Fibroblast of lung (primary cell): ENCODE measurements around the gene DNAL1. TPM values are rescaled to one million over a fixed set of nuclear protein-coding genes. Genes with fewer than 3 reads are reported as not detected.

ENCODE experiments used
- DNase-seq, 2 donors: peaks; one replicate each; pipeline versions ENCODE4 v3.0.0 to v3.0.0-alpha.2; 2010; ENCODE audit warnings: low read depth in 2 of 2
- H2AFZ ChIP-seq: 2 replicates; pipeline ENCODE4 v1.5.1; 2012; ENCODE audit warnings: low read length, control low read depth, inconsistent platforms
- H3K27ac ChIP-seq: 2 replicates; pipeline ENCODE4 v1.5.1; 2011; ENCODE audit warnings: low read length, control low read depth; ENCODE audit not compliant: insufficient read depth
- H3K27me3 ChIP-seq: 2 replicates; pipeline ENCODE4 v1.5.1; 2011; ENCODE audit warnings: mild to moderate bottlenecking, low read length; ENCODE audit not compliant: control insufficient read depth, insufficient read depth
- H3K36me3 ChIP-seq: 2 replicates; pipeline ENCODE4 v1.5.1; 2011; ENCODE audit warnings: low read length; ENCODE audit not compliant: control insufficient read depth, insufficient read depth
- H3K4me1 ChIP-seq: 2 replicates; pipeline ENCODE4 v1.5.1; 2011; ENCODE audit warnings: low read length; ENCODE audit not compliant: control insufficient read depth, insufficient read depth; ENCODE audit errors: extremely low read depth
- H3K4me2 ChIP-seq: 2 replicates; pipeline ENCODE4 v1.5.1; 2011; ENCODE audit warnings: low read length, control low read depth; ENCODE audit not compliant: insufficient read depth; ENCODE audit errors: extremely low read depth
- H3K4me3 ChIP-seq, 4 experiments: fragments of 200-600 bp in 1 of 4; sonication (generic) in 1 of 4; replicated peaks in 1 of 4; 2 replicates each; pipeline ENCODE4 v1.5.1; 2011 to 2016; ENCODE audit warnings: low read length in 4 of 4, low read depth in 3 of 4, mild to moderate bottlenecking in 3 of 4, control low read depth in 2 of 4, inconsistent platforms in 1 of 4, mixed read lengths in 1 of 4; ENCODE audit not compliant: insufficient read depth in 1 of 4; ENCODE audit errors: control extremely low read depth in 1 of 4
- H3K79me2 ChIP-seq: 2 replicates; pipeline ENCODE4 v1.5.1; 2012; ENCODE audit warnings: mild to moderate bottlenecking, low read length, inconsistent platforms; ENCODE audit not compliant: control insufficient read depth, insufficient read depth
- H3K9ac ChIP-seq: 2 replicates; pipeline ENCODE4 v1.5.1; 2011; ENCODE audit warnings: mild to moderate bottlenecking, low read length, control low read depth; ENCODE audit not compliant: insufficient read depth
- H3K9me3 ChIP-seq: 2 replicates; pipeline ENCODE4 v1.5.1; 2012; ENCODE audit warnings: low read depth, low read length; ENCODE audit not compliant: control insufficient read depth, insufficient read depth
- H4K20me1 ChIP-seq: 2 replicates; pipeline ENCODE4 v1.5.1; 2011; ENCODE audit warnings: low read length; ENCODE audit not compliant: control insufficient read depth, insufficient read depth; ENCODE audit errors: extremely low read depth
- EZH2 ChIP-seq: IDR thresholded peaks from 2 replicates; pipeline ENCODE4 v1.5.1; 2012; ENCODE audit warnings: low read length, control low read depth, mild to moderate bottlenecking; ENCODE audit errors: missing control alignments
- polyA plus RNA-seq, 2 donors: library from polyadenylated mRNA; depleted of rRNA in 1 of 2; stranded (reverse) in 1 of 2; unstranded in 1 of 2; fragments of >200 nt; gene quantifications; 2 replicates each; pipeline ENCODE4 v1.2.1, GENCODE V29; 2011 to 2012; ENCODE audit warnings: missing spikeins in 1 of 2
- total RNA-seq: library from RNA; depleted of rRNA; stranded (reverse); fragments of >200 nt; gene quantifications from 2 replicates; pipeline ENCODE4 v1.2.1, GENCODE V29; 2014
- TF ChIP-seq, protein P1 (sequence below), 2 donors: IDR thresholded peaks in 1 of 2; conservative IDR thresholded peaks in 1 of 2; 1 replicate in 1 of 2; 2 replicates in 1 of 2; pipeline ENCODE4 v1.5.1; 2011 to 2012; ENCODE audit warnings: low read length in 2 of 2, control low read depth in 1 of 2, inconsistent platforms in 1 of 2, low read depth in 1 of 2, mild to moderate bottlenecking in 1 of 2

The DNAL1 gene
- total and polyA plus RNA-seq, 2 donors (not counting 1 experiment from before 2014, with no cell fraction given) = 5.3 to 11.3 TPM

GRCh38 chr14:73674986-73675385 is 30.2 kb downstream of the DNAL1 start:
- Histone ChIP-seq H3K4me1 (no peaks in the 10 kb centered on the region), H3K9ac (no peak overlapping the region)
- TF ChIP-seq EZH2 = no peak
- TF ChIP-seq, protein P1, sequence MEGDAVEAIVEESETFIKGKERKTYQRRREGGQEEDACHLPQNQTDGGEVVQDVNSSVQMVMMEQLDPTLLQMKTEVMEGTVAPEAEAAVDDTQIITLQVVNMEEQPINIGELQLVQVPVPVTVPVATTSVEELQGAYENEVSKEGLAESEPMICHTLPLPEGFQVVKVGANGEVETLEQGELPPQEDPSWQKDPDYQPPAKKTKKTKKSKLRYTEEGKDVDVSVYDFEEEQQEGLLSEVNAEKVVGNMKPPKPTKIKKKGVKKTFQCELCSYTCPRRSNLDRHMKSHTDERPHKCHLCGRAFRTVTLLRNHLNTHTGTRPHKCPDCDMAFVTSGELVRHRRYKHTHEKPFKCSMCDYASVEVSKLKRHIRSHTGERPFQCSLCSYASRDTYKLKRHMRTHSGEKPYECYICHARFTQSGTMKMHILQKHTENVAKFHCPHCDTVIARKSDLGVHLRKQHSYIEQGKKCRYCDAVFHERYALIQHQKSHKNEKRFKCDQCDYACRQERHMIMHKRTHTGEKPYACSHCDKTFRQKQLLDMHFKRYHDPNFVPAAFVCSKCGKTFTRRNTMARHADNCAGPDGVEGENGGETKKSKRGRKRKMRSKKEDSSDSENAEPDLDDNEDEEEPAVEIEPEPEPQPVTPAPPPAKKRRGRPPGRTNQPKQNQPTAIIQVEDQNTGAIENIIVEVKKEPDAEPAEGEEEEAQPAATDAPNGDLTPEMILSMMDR (conservative IDR thresholded peaks at IDR 0.05 in 1 of 2, IDR thresholded peaks at IDR 0.05 in 1 of 2; ENCODE audit: low read depth in 1 of 2, low read length in 2 of 2) = no peak

DNA sequence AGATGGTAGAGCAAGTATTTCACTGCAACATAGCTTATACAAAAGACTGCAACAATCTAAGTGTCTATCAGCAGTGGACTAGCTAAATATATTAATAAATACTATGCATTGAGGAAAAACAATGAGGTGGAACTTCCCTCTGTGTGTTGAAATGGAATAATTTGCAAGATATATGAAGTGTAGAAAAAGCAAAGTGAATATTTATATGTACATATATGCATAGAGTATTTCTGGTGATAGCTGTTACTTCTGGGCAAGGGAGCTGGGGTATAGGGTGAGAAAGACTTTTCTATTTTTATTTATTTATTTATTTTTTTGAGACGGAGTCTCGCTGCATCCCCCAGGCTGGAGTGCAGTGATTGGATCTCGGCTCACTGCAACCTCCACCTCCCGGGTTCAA is 33.9 kb downstream of the DNAL1 start:
- Histone ChIP-seq H4K20me1 (no peaks in the 10 kb centered on the region), H3K4me2 (no peak overlapping the region), H3K9me3 (no peaks in the 10 kb centered on the region), H3K36me3 (no peaks in the 10 kb centered on the region), H2AFZ (no peak overlapping the region), H3K27me3 (no peaks in the 10 kb centered on the region), H3K27ac (no peak overlapping the region), H3K4me1 (no peaks in the 10 kb centered on the region), H3K79me2 (no peaks in the 10 kb centered on the region), H3K9ac (no peak overlapping the region), H3K4me3 (no peak overlapping the region)
- no peak for TF ChIP-seq EZH2
- TF ChIP-seq, protein P1 (conservative IDR thresholded peaks at IDR 0.05 in 1 of 2, IDR thresholded peaks at IDR 0.05 in 1 of 2; ENCODE audit: low read depth in 1 of 2, low read length in 2 of 2) = no peak
- DNase-seq = no peak

More at GRCh38 chr14:73674986-73675385, 30.2 kb downstream of the DNAL1 start:
- Histone ChIP-seq H3K27me3 (no peaks in the 10 kb centered on the region), H3K4me3 (no peak overlapping the region), H3K9me3 (no peaks in the 10 kb centered on the region), H3K4me2 (no peak overlapping the region), H2AFZ (no peak overlapping the region), H3K36me3 (no peaks in the 10 kb centered on the region), H3K79me2 (no peaks in the 10 kb centered on the region), H3K27ac (no peak overlapping the region), H4K20me1 (no peaks in the 10 kb centered on the region)
- DNase-seq = no peak

GRCh38 chr14:73680821-73681220 is 36.0 kb downstream of the DNAL1 start:
- no peak for DNase-seq
- H3K27me3 ChIP-seq = no peaks in the 10 kb centered on the region
- H3K27ac ChIP-seq = no peak overlapping the region
- no peak overlapping the region for H3K4me3 ChIP-seq
- no peak overlapping the region for H2AFZ ChIP-seq
- no peaks in the 10 kb centered on the region for H3K4me1 ChIP-seq
- H3K4me2 ChIP-seq = no peak overlapping the region
- TF ChIP-seq EZH2 = no peak
- TF ChIP-seq, protein P1 (conservative IDR thresholded peaks at IDR 0.05 in 1 of 2, IDR thresholded peaks at IDR 0.05 in 1 of 2; ENCODE audit: low read depth in 1 of 2, low read length in 2 of 2) = no peak
- H3K36me3 ChIP-seq = no peaks in the 10 kb centered on the region
- no peaks in the 10 kb centered on the region for H3K79me2 ChIP-seq
- no peak overlapping the region for H3K9ac ChIP-seq
- H3K9me3 ChIP-seq = no peaks in the 10 kb centered on the region
- H4K20me1 ChIP-seq = no peaks in the 10 kb centered on the region
